ENCODE data around the gene RAB9A. TPM values are rescaled to one million over a fixed set of nuclear protein-coding genes. Genes with fewer than 3 reads are reported as not detected.

Gene RAB9A
- total and polyA plus RNA-seq, 2 of the 8 experiments (the other 6 are each of a cell fraction or from before 2014, with no cell fraction given) = 21.8 to 34.0 TPM

- Histone ChIP-seq H3K4me1 (replicated peaks in 1 of 4; ENCODE audit: control insufficient read depth in 3 of 4, insufficient read depth in 4 of 4, low read length in 3 of 4) (no peaks in the 10 kb centered on the region), H3K4ac (replicated peaks; ENCODE audit: insufficient read length, low read depth, low read length) (no peak overlapping the region), H3K23ac (ENCODE audit: insufficient read length) (no peak overlapping the region), H3K56ac (replicated peaks; ENCODE audit: insufficient read length, low read depth, low read length) (no peak overlapping the region), H2AFZ (ENCODE audit: low read length) (no peak overlapping the region), H3K23me2 (ENCODE audit: low read depth, low read length) (no peaks in the 10 kb centered on the region), H3K9me3 (ENCODE audit: insufficient read depth in 2 of 2, low read depth in 1 of 2, low read length in 1 of 2) (no peaks in the 10 kb centered on the region), H2AK5ac (ENCODE audit: low read depth, low read length) (no peak overlapping the region), H3K18ac (ENCODE audit: extremely low read depth, low read length) (no peak overlapping the region), H3K4me2 (ENCODE audit: insufficient read depth in 1 of 2, low read depth in 2 of 2, low read length in 2 of 2) (no peak overlapping the region), H3K9ac (replicated peaks in 1 of 4; ENCODE audit: extremely low read depth in 1 of 4, low read depth in 3 of 4, low read length in 3 of 4) (no peak overlapping the region), H4K20me1 (replicated peaks in 1 of 2; ENCODE audit: control insufficient read depth in 1 of 2, insufficient read depth in 2 of 2, low read length in 2 of 2) (no peaks in the 10 kb centered on the region), H3K14ac (ENCODE audit: insufficient read length) (no peak overlapping the region), H2BK5ac (ENCODE audit: low read depth, low read length) (no peak overlapping the region), H3K36me3 (ENCODE audit: control insufficient read depth in 2 of 4, insufficient read depth in 4 of 4, low read length in 3 of 4) (no peaks in the 10 kb centered on the region), H4K5ac (ENCODE audit: insufficient read length, low read depth, low read length) (no peak overlapping the region), H4K8ac (ENCODE audit: extremely low read depth, insufficient read depth, low read length) (no peak overlapping the region), H3K79me2 (ENCODE audit: control insufficient read depth in 1 of 2, insufficient read depth in 2 of 2, low read length in 2 of 2) (no peaks in the 10 kb centered on the region), H2BK12ac (ENCODE audit: low read depth, low read length) (no peak overlapping the region), H3K4me3 (ENCODE audit: extremely low read depth in 1 of 4, insufficient read depth in 2 of 4, low read depth in 3 of 4, low read length in 4 of 4) (no peak overlapping the region), H2BK15ac (ENCODE audit: low read length) (no peak overlapping the region), H2BK20ac (ENCODE audit: low read length) (no peak overlapping the region), H3K27me3 (replicated peaks in 1 of 4; ENCODE audit: control insufficient read depth in 3 of 4, extremely low read depth in 1 of 4, insufficient read depth in 3 of 4, low read length in 3 of 4) (no peaks in the 10 kb centered on the region), H3K79me1 (ENCODE audit: low read depth, low read length) (no peaks in the 10 kb centered on the region), H2BK120ac (replicated peaks; ENCODE audit: low read depth, low read length) (no peak overlapping the region), H4K91ac (replicated peaks; ENCODE audit: insufficient read length, low read length) (no peak overlapping the region), H3K27ac (ENCODE audit: low read depth, low read length) (no peak overlapping the region)
- FAIRE-seq (no peak), DNase-seq (ENCODE audit: low read depth in 1 of 2, low spot score in 2 of 2) (no peak)
- POLR2A ChIA-PET (ENCODE audit: partially characterized antibody) = no interaction called here
- CTCF ChIA-PET (ENCODE audit: partially characterized antibody) = no interaction called here
- no peak for TF ChIP-seq SP4 (IDR thresholded peaks at IDR 0.05; ENCODE audit: low read length)
- no peak for TF ChIP-seq PHF8 (conservative IDR thresholded peaks at IDR 0.05; ENCODE audit: low read depth, low read length)
- no peak for TF ChIP-seq EGR1 (IDR thresholded peaks at IDR 0.05; ENCODE audit: borderline replicate concordance, low read depth, low read length)
- TF ChIP-seq CBX5 (IDR thresholded peaks at IDR 0.05; ENCODE audit: low read depth, low read length) = no peak
- TF ChIP-seq TBP (IDR thresholded peaks at IDR 0.05; ENCODE audit: low read depth, low read length) = no peak
- no peak for TF ChIP-seq CHD1 (IDR thresholded peaks at IDR 0.05; ENCODE audit: low read depth, low read length)
- TF ChIP-seq EZH2 (IDR thresholded peaks at IDR 0.05; ENCODE audit: low read depth, low read length, severe bottlenecking) = no peak
- no peak for TF ChIP-seq TAF7 (optimal IDR thresholded peaks at IDR 0.05; ENCODE audit: borderline replicate concordance, low read depth, low read length)
- no peak for TF ChIP-seq ASH2L (IDR thresholded peaks at IDR 0.05; ENCODE audit: low read length)
- no peak for TF ChIP-seq RAD21 (IDR thresholded peaks at IDR 0.05 in 1 of 2, conservative IDR thresholded peaks at IDR 0.05 in 1 of 2; ENCODE audit: low read depth in 2 of 2, low read length in 2 of 2)
- no peak for TF ChIP-seq ATF2 (IDR thresholded peaks at IDR 0.05; ENCODE audit: low read length)
- TF ChIP-seq NANOG (IDR thresholded peaks at IDR 0.05; ENCODE audit: insufficient read depth, low read depth, low read length, poor library complexity, severe bottlenecking) = no peak
- TF ChIP-seq NRF1 (IDR thresholded peaks at IDR 0.05; ENCODE audit: low read depth, low read length) = no peak
Measured at GRCh38 chrX:13676885-13677284, 12.0 kb upstream of the RAB9A start.

Measured in H1 (cell line).